GM23338 (cell line): ENCODE data around the gene MEGF11. TPM values are rescaled to one million over a fixed set of nuclear protein-coding genes. Genes with fewer than 3 reads are reported as not detected.

Source experiments
- ATAC-seq: fragments of 200-7000 bp; cut with Tn5 transposase; 3 replicates; pipeline ENCODE4 v1.9.1; 2020
- DNase-seq: peaks from one replicate; pipeline ENCODE4 v3.0.0-alpha.2; 2015; ENCODE audit warnings: low spot score
- H2AFZ ChIP-seq: fragments of 200-600 bp; sonication (generic); 2 replicates; pipeline ENCODE4 v1.8.0; 2016; ENCODE audit warnings: antibody characterized with exemption, mild to moderate bottlenecking, moderate library complexity
- H3F3A ChIP-seq: fragments of 200-600 bp; sonication (generic); replicated peaks from 2 replicates; pipeline ENCODE4 v1.8.0; 2017; ENCODE audit warnings: antibody characterized with exemption, mixed run types, low read depth
- H3K27ac ChIP-seq: fragments of 200-600 bp; sonication (generic); 2 replicates; pipeline ENCODE4 v1.6.1; 2016; ENCODE audit warnings: low read depth
- H3K27me3 ChIP-seq: fragments of 200-600 bp; sonication (generic); 2 replicates; pipeline ENCODE4 v1.8.0; 2016; ENCODE audit warnings: mild to moderate bottlenecking, mixed run types, moderate library complexity; ENCODE audit not compliant: insufficient read depth
- H3K36me3 ChIP-seq: fragments of 200-600 bp; sonication (generic); 2 replicates; pipeline ENCODE4 v1.8.0; 2016; ENCODE audit warnings: mild to moderate bottlenecking; ENCODE audit not compliant: insufficient read depth
- H3K4me1 ChIP-seq: fragments of 200-600 bp; sonication (generic); 2 replicates; pipeline ENCODE4 v1.8.0; 2016; ENCODE audit warnings: mild to moderate bottlenecking, moderate library complexity; ENCODE audit not compliant: insufficient read depth
- H3K4me2 ChIP-seq: fragments of 200-600 bp; sonication (generic); 2 replicates; pipeline ENCODE4 v1.7.1; 2017; ENCODE audit warnings: mixed run types
- H3K4me3 ChIP-seq: fragments of 200-600 bp; sonication (generic); 2 replicates; pipeline ENCODE4 v1.6.1; 2016; ENCODE audit warnings: mixed run types
- H3K79me2 ChIP-seq: fragments of 200-600 bp; sonication (generic); replicated peaks from 2 replicates; pipeline ENCODE4 v1.8.0; 2017; ENCODE audit warnings: mild to moderate bottlenecking; ENCODE audit not compliant: insufficient read depth
- H3K9me2 ChIP-seq: fragments of 200-600 bp; sonication (generic); 2 replicates; pipeline ENCODE4 v1.8.0; 2017; ENCODE audit not compliant: insufficient read depth
- H4K20me1 ChIP-seq: fragments of 200-600 bp; sonication (generic); replicated peaks from 2 replicates; pipeline ENCODE4 v1.8.0; 2017; ENCODE audit warnings: mild to moderate bottlenecking; ENCODE audit not compliant: insufficient read depth
- H3K27ac Mint-ChIP-seq: 2 replicates; pipeline ENCODE4 v1.8.0; 2020; ENCODE audit warnings: inconsistent platforms, mild to moderate bottlenecking, moderate library complexity, mixed read lengths
- H3K27me3 Mint-ChIP-seq: 3 replicates; pipeline ENCODE4 v1.8.0; 2022; ENCODE audit warnings: low read depth, mild to moderate bottlenecking, moderate library complexity, mixed read lengths, inconsistent platforms; ENCODE audit not compliant: insufficient read depth, poor library complexity
- H3K36me3 Mint-ChIP-seq: 3 replicates; pipeline ENCODE4 v1.8.0; 2021; ENCODE audit warnings: low read depth, mild to moderate bottlenecking, inconsistent platforms, moderate library complexity, mixed read lengths
- H3K4me1 Mint-ChIP-seq: 3 replicates; pipeline ENCODE4 v1.8.0; 2020; ENCODE audit warnings: mild to moderate bottlenecking, inconsistent platforms, mixed read lengths
- H3K4me3 Mint-ChIP-seq: 3 replicates; pipeline ENCODE4 v1.8.0; 2021; ENCODE audit warnings: moderate library complexity, mild to moderate bottlenecking, inconsistent platforms, mixed read lengths
- H3K9me3 Mint-ChIP-seq: 3 replicates; pipeline ENCODE4 v1.8.0; 2020; ENCODE audit warnings: moderate library complexity, mild to moderate bottlenecking, inconsistent platforms, mixed read lengths
- CREB1 ChIP-seq: fragments of 250-450 bp; sonication (Bioruptor Pico); IDR thresholded peaks from 2 replicates; pipeline ENCODE4 v1.5.0; 2020; ENCODE audit warnings: low read depth, mild to moderate bottlenecking, moderate library complexity
- EZH2 ChIP-seq: fragments of 200-600 bp; sonication (generic); IDR thresholded peaks from one replicate; pipeline ENCODE4 v1.8.0; 2017; ENCODE audit warnings: antibody characterized with exemption, mild to moderate bottlenecking, low read depth; ENCODE audit not compliant: unreplicated experiment
- EZH2phosphoT487 ChIP-seq: fragments of 200-600 bp; sonication (generic); IDR thresholded peaks from one replicate; pipeline ENCODE4 v1.8.1; 2018; ENCODE audit warnings: antibody characterized with exemption; ENCODE audit not compliant: unreplicated experiment
- JUNB ChIP-seq: IDR thresholded peaks from one replicate; pipeline ENCODE4 v1.6.1; 2016; ENCODE audit warnings: antibody characterized with exemption; ENCODE audit not compliant: unreplicated experiment
- NANOG ChIP-seq: IDR thresholded peaks from 2 replicates; pipeline ENCODE4 v1.6.1; 2016; ENCODE audit warnings: antibody characterized with exemption, borderline replicate concordance
- POLR2AphosphoS5 ChIP-seq: IDR thresholded peaks from 2 replicates; pipeline ENCODE4 v1.6.1; 2016; ENCODE audit warnings: antibody characterized with exemption, low read depth
- STAT1 ChIP-seq: IDR thresholded peaks from one replicate; pipeline ENCODE4 v1.6.1; 2016; ENCODE audit warnings: antibody characterized with exemption; ENCODE audit not compliant: unreplicated experiment
- ZNF114 ChIP-seq: fragments of 250-450 bp; sonication (Bioruptor Pico); IDR thresholded peaks from 2 replicates; pipeline ENCODE4 v1.5.0; 2020; ENCODE audit warnings: mild to moderate bottlenecking, moderate library complexity
- ZNF331 ChIP-seq: fragments of 250-450 bp; sonication (Bioruptor Pico); IDR thresholded peaks from 2 replicates; pipeline ENCODE4 v1.5.0; 2020; ENCODE audit warnings: low read depth, mild to moderate bottlenecking, moderate library complexity
- polyA plus RNA-seq: library from polyadenylated mRNA; unstranded; fragments of >200 nt; fragmentation: Nextera tagmentation; extraction: Ambion mirVana; gene quantifications from 2 replicates; pipeline ENCODE4 v1.2.1, GENCODE V29; 2016
- total RNA-seq: library from RNA; depleted of rRNA; stranded (reverse); fragments of >200 nt; shearing (Covaris generic); gene quantifications from 2 replicates; pipeline ENCODE4 v1.2.3, GENCODE V29; 2014
- TF ChIP-seq, protein P1 (sequence below), 2 experiments: fragments of 200-600 bp in 1 of 2; sonication (generic) in 1 of 2; conservative IDR thresholded peaks; 2 replicates each; pipeline versions ENCODE4 v1.5.1 to v1.6.1; 2016 to 2017; ENCODE audit warnings: antibody characterized with exemption in 2 of 2, low read depth in 2 of 2, mild to moderate bottlenecking in 2 of 2, moderate library complexity in 1 of 2
- TF ChIP-seq, protein P2 (sequence below): IDR thresholded peaks from 2 replicates; pipeline ENCODE4 v1.6.1; 2016; ENCODE audit warnings: antibody characterized with exemption
- TF ChIP-seq, protein P3 (sequence below): IDR thresholded peaks from one replicate; pipeline ENCODE4 v1.6.1; 2018; ENCODE audit warnings: antibody characterized with exemption; ENCODE audit not compliant: unreplicated experiment
- TF ChIP-seq, protein P4 (sequence below): fragments of 250-450 bp; sonication (Bioruptor Pico); IDR thresholded peaks from 2 replicates; pipeline ENCODE4 v1.5.0; 2020; ENCODE audit warnings: mild to moderate bottlenecking, moderate library complexity

MEGF11 gene
- total and polyA plus RNA-seq, 2 experiments from 2014 or later: 1.3 to 1.9 TPM

DNA sequence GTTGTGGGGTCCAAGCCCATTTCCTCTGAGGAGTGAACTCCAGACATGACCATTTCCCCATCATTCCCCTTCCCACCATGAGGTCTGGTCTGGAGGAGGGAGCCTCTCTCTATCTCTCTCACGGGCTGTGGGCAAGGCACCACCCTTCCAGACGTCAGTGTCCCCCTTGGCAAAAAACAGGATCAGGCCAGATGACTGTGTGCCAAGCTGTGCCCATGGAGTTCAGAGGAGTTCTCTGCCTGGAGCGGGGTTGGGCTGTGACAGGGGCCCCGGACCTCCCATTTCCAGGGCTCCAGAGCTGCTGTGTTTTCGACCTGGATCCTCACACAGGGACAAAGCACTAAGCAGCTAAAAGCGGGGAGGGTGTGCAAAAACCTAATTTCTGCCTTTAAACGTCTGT lies 259.8 kb downstream of the MEGF11 start:
- ATAC-seq (no peak), DNase-seq (no peak)
- peaks cover 13% of the 10 kb centered on the region for H3K4me1 ChIP-seq
- H3K27me3 ChIP-seq: no peaks in the 10 kb centered on the region
- Mint-ChIP-seq H3K27me3 (peaks cover 9% of the 10 kb centered on the region), H3K4me1 (peaks cover 33% of the 10 kb centered on the region), H3K4me3 (no peak overlapping the region; the same call in 2 of the 3 replicates), H3K9me3 (no peaks in the 10 kb centered on the region), H3K36me3 (no peaks in the 10 kb centered on the region), H3K27ac (no peak overlapping the region)
- H3K79me2 ChIP-seq: no peaks in the 10 kb centered on the region
- no peaks in the 10 kb centered on the region for H3K9me2 ChIP-seq
- H3K4me2 ChIP-seq: no peak overlapping the region
- no peak overlapping the region for H3K27ac ChIP-seq
- no peaks in the 10 kb centered on the region for H4K20me1 ChIP-seq
- TF ChIP-seq ZNF114 (no peak), EZH2 (no peak), JUNB (no peak), ZNF331 (CRISPR knock-in tag) (no peak), NANOG (no peak), EZH2phosphoT487 (no peak), POLR2AphosphoS5 (no peak), STAT1 (no peak), CREB1 (no peak)
- TF ChIP-seq, protein P1, sequence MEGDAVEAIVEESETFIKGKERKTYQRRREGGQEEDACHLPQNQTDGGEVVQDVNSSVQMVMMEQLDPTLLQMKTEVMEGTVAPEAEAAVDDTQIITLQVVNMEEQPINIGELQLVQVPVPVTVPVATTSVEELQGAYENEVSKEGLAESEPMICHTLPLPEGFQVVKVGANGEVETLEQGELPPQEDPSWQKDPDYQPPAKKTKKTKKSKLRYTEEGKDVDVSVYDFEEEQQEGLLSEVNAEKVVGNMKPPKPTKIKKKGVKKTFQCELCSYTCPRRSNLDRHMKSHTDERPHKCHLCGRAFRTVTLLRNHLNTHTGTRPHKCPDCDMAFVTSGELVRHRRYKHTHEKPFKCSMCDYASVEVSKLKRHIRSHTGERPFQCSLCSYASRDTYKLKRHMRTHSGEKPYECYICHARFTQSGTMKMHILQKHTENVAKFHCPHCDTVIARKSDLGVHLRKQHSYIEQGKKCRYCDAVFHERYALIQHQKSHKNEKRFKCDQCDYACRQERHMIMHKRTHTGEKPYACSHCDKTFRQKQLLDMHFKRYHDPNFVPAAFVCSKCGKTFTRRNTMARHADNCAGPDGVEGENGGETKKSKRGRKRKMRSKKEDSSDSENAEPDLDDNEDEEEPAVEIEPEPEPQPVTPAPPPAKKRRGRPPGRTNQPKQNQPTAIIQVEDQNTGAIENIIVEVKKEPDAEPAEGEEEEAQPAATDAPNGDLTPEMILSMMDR (conservative IDR thresholded peaks at IDR 0.05; ENCODE audit: low read depth in 2 of 2): no peak
- TF ChIP-seq, protein P2, sequence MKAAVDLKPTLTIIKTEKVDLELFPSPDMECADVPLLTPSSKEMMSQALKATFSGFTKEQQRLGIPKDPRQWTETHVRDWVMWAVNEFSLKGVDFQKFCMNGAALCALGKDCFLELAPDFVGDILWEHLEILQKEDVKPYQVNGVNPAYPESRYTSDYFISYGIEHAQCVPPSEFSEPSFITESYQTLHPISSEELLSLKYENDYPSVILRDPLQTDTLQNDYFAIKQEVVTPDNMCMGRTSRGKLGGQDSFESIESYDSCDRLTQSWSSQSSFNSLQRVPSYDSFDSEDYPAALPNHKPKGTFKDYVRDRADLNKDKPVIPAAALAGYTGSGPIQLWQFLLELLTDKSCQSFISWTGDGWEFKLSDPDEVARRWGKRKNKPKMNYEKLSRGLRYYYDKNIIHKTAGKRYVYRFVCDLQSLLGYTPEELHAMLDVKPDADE: no peak
- TF ChIP-seq, protein P3, sequence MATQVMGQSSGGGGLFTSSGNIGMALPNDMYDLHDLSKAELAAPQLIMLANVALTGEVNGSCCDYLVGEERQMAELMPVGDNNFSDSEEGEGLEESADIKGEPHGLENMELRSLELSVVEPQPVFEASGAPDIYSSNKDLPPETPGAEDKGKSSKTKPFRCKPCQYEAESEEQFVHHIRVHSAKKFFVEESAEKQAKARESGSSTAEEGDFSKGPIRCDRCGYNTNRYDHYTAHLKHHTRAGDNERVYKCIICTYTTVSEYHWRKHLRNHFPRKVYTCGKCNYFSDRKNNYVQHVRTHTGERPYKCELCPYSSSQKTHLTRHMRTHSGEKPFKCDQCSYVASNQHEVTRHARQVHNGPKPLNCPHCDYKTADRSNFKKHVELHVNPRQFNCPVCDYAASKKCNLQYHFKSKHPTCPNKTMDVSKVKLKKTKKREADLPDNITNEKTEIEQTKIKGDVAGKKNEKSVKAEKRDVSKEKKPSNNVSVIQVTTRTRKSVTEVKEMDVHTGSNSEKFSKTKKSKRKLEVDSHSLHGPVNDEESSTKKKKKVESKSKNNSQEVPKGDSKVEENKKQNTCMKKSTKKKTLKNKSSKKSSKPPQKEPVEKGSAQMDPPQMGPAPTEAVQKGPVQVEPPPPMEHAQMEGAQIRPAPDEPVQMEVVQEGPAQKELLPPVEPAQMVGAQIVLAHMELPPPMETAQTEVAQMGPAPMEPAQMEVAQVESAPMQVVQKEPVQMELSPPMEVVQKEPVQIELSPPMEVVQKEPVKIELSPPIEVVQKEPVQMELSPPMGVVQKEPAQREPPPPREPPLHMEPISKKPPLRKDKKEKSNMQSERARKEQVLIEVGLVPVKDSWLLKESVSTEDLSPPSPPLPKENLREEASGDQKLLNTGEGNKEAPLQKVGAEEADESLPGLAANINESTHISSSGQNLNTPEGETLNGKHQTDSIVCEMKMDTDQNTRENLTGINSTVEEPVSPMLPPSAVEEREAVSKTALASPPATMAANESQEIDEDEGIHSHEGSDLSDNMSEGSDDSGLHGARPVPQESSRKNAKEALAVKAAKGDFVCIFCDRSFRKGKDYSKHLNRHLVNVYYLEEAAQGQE: no peak
- TF ChIP-seq, protein P4, sequence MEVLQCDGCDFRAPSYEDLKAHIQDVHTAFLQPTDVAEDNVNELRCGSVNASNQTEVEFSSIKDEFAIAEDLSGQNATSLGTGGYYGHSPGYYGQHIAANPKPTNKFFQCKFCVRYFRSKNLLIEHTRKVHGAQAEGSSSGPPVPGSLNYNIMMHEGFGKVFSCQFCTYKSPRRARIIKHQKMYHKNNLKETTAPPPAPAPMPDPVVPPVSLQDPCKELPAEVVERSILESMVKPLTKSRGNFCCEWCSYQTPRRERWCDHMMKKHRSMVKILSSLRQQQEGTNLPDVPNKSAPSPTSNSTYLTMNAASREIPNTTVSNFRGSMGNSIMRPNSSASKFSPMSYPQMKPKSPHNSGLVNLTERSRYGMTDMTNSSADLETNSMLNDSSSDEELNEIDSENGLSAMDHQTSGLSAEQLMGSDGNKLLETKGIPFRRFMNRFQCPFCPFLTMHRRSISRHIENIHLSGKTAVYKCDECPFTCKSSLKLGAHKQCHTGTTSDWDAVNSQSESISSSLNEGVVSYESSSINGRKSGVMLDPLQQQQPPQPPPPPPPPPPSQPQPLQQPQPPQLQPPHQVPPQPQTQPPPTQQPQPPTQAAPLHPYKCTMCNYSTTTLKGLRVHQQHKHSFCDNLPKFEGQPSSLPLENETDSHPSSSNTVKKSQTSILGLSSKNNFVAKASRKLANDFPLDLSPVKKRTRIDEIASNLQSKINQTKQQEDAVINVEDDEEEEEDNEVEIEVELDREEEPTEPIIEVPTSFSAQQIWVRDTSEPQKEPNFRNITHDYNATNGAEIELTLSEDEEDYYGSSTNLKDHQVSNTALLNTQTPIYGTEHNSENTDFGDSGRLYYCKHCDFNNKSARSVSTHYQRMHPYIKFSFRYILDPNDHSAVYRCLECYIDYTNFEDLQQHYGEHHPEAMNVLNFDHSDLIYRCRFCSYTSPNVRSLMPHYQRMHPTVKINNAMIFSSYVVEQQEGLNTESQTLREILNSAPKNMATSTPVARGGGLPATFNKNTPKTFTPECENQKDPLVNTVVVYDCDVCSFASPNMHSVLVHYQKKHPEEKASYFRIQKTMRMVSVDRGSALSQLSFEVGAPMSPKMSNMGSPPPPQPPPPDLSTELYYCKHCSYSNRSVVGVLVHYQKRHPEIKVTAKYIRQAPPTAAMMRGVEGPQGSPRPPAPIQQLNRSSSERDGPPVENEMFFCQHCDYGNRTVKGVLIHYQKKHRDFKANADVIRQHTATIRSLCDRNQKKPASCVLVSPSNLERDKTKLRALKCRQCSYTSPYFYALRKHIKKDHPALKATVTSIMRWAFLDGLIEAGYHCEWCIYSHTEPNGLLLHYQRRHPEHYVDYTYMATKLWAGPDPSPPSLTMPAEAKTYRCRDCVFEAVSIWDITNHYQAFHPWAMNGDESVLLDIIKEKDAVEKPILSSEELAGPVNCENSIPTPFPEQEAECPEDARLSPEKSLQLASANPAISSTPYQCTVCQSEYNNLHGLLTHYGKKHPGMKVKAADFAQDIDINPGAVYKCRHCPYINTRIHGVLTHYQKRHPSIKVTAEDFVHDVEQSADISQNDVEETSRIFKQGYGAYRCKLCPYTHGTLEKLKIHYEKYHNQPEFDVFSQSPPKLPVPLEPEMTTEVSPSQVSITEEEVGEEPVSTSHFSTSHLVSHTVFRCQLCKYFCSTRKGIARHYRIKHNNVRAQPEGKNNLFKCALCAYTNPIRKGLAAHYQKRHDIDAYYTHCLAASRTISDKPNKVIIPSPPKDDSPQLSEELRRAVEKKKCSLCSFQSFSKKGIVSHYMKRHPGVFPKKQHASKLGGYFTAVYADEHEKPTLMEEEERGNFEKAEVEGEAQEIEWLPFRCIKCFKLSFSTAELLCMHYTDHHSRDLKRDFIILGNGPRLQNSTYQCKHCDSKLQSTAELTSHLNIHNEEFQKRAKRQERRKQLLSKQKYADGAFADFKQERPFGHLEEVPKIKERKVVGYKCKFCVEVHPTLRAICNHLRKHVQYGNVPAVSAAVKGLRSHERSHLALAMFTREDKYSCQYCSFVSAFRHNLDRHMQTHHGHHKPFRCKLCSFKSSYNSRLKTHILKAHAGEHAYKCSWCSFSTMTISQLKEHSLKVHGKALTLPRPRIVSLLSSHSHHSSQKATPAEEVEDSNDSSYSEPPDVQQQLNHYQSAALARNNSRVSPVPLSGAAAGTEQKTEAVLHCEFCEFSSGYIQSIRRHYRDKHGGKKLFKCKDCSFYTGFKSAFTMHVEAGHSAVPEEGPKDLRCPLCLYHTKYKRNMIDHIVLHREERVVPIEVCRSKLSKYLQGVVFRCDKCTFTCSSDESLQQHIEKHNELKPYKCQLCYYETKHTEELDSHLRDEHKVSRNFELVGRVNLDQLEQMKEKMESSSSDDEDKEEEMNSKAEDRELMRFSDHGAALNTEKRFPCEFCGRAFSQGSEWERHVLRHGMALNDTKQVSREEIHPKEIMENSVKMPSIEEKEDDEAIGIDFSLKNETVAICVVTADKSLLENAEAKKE: no peak
- no peak overlapping the region for H3K4me3 ChIP-seq
- H2AFZ ChIP-seq: no peak overlapping the region
- no peaks in the 10 kb centered on the region for H3F3A ChIP-seq
- H3K36me3 ChIP-seq: no peaks in the 10 kb centered on the region
